ENCODE data around the gene PIGT. TPM values are rescaled to one million over a fixed set of nuclear protein-coding genes. Genes with fewer than 3 reads are reported as not detected.

The PIGT gene
- total RNA-seq, 2 donors from 2014 or later = 45.0 to 59.1 TPM

DNA sequence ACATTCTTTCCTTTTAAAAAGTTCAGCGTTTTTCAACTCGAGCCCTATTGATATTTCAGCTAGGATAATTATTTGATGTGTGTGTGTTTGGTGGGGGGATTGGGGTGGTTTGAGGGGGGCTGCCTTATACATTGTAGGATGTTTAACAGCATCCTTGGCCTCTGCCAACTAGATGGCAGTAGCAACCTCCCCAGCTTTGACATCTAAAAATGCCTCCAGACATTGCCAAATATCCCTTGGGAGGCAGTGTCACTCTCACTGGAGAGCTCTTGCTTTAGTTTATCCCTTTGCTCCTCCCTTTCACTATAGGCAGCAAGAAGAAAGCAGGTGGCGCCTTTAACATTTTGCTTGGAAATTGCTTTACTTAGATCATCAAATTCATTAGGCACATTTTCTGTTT is 23.2 kb upstream of the PIGT start:
- DNase-seq (ENCODE audit: low spot score in 2 of 2) (no peak), ATAC-seq (no peak)
- Mint-ChIP-seq H3K27ac (no peak overlapping the region), H3K36me3 (peaks cover 6 to 11% of the 10 kb centered on the region in 2 donors), H3K9me3 (peaks cover 0 to 4% of the 10 kb centered on the region in 2 donors)

DNA sequence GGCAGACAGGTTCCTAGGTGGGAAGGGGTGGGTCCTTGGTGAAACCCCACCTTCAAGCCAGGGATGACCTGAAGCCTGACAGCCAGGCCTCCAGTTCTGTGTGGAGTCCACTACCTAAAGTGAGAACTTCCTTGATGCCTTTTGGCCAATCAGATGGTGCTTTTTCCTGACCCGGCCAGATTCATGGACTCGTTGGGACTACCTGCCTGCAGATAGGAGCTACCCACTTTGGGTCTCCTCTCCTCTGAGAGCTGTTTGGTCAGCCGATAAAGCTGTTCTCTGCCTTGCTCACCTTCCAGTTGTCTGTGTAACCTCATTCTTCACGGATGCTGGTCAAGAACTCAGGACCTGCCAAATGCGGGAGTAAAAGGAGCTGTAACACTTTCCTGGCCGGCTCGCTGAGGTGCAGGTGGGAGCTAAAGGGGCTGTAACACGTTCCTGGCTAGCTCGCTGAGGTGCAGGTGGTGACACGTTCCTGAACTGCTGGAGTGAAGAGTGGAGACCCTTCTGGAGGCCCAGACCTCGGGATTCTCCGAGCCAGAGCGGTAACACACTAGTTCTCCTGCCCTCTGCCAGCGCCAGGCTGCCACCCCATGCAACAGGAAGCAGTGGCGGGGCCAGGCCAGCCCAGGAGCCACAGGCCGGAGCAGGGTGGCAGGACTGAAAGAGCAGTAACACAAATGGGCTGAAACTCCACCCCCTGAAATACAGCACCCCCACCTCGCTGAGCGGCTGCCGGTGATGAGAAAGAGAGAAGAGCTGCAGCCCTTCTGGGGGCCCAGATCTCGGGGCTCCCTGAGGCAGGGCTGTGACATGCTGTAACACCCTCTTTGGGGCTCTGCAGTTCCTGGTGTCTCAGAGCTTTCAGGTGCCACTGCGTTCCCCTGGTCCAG is 21.5 kb upstream of the PIGT start:
- no peak for DNase-seq (ENCODE audit: low spot score in 2 of 2)
- peaks cover 9 to 11% of the 10 kb centered on the region in 2 donors for H3K36me3 Mint-ChIP-seq
- no peak for ATAC-seq
- H3K9me3 Mint-ChIP-seq = peaks cover 3 to 4% of the 10 kb centered on the region in 2 donors
- no peak overlapping the region for H3K27ac Mint-ChIP-seq

DNA sequence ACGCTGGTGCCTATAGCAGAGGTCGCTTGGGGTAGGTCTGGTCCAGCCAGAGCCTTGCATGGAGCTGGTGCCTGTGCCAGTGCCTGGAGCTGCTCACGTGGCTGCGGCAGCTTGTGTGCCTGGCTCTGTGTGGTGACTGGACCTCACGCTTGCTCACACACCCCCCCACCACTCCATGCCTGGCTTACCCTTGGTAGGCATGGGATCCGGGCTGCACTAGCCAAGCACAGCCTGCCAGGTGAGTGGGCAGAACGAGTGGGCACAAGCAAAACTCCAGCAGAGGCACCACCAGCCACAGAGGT is 20.9 kb upstream of the PIGT start:
- H3K36me3 Mint-ChIP-seq = peaks cover 15 to 17% of the 10 kb centered on the region in 2 donors

DNA sequence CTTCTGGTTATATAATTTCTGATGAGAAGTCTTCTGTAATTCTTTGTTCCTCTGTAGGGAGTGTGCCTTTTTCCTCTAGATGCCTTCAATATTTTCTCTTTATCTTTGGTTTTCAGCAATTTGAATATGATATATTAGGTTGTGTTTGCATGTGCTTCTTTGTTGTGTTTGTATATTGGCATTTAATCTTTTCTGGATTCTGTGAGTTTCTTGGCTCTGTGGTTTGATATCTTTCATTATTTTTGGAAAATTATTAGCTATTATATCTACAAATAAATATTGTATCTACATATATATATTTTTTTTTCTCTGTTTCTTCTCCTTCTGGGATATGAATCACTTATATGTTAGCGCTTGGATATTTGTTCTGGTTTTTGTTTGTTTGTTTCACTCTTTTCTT is 16.9 kb upstream of the PIGT start:
- H3K27ac Mint-ChIP-seq = no peak overlapping the region

More for the DNA sequence above, 20.9 kb upstream of the PIGT start:
- Mint-ChIP-seq H3K9me3 (peaks cover 9 to 10% of the 10 kb centered on the region in 2 donors), H3K27ac (no peak overlapping the region)
- ATAC-seq (no peak), DNase-seq (ENCODE audit: low spot score in 2 of 2) (no peak)

DNA sequence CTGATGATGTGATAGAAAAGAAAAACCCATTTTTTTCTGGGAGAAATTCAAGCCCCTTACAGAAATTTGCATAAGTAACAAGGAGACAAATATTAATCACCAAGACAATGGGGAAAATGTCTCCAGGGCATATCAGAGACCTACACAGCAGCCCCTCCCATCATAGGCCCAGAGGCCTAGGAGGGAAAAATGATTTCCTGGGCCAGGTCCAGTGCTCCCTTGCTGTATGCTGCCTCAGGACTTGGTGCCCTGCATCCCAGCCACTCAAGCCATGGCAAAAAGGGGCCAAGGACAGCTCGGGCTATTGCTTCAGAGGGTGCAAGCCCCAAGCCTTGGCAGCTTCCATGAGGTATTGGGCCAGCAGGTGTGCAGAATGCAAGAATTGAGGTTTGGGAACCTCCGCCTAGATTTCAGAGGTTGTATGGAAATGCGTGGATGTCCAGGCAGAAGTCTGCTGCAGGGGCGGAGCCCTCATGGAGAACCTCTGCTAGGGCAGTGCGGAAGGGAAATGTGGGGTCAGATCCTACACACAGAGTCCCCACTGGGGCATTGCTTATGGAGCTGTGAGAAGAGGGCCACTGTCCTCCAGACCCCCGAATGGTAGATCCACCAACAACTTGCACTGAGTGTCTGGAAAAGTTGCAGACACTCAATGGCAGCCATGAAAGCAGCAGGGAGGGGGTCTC is 15.5 kb upstream of the PIGT start:
- peaks cover 15 to 22% of the 10 kb centered on the region in 2 donors for H3K9me3 Mint-ChIP-seq
- no peak for ATAC-seq
- no peak for DNase-seq (ENCODE audit: low spot score in 2 of 2)
- no peak overlapping the region for H3K27ac Mint-ChIP-seq
- H3K36me3 Mint-ChIP-seq = peaks cover 43 to 52% of the 10 kb centered on the region in 2 donors

More for the DNA sequence above, 16.9 kb upstream of the PIGT start:
- DNase-seq (ENCODE audit: low spot score in 2 of 2) (no peak), ATAC-seq (no peak)
- Mint-ChIP-seq H3K36me3 (peaks cover 44 to 52% of the 10 kb centered on the region in 2 donors), H3K9me3 (peaks cover 15 to 22% of the 10 kb centered on the region in 2 donors)

DNA sequence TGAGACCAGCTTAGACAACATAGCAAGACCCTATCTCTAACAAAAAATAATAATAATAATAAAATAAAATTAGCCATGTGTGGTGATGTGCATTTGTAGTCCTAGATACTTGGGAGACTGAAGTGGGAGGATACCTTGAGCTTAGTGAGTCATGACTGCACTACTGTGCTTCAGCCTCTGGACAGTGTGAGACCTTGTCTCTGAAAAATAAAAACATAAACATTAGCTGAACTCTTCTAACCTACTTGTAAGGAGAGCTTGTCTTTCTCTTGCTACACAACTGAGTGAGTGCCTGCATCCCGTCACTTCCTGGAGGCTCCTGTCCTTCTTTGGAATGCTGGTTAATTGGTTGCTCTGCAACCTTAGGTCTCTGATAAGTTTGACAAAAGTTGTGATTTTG is 13.0 kb upstream of the PIGT start:
- DNase-seq (ENCODE audit: low spot score in 2 of 2) = no peak
- H3K27ac Mint-ChIP-seq = no peak overlapping the region
- ATAC-seq = no peak
- peaks cover 15 to 22% of the 10 kb centered on the region in 2 donors for H3K9me3 Mint-ChIP-seq
- H3K36me3 Mint-ChIP-seq = peaks cover 38 to 46% of the 10 kb centered on the region in 2 donors

DNA sequence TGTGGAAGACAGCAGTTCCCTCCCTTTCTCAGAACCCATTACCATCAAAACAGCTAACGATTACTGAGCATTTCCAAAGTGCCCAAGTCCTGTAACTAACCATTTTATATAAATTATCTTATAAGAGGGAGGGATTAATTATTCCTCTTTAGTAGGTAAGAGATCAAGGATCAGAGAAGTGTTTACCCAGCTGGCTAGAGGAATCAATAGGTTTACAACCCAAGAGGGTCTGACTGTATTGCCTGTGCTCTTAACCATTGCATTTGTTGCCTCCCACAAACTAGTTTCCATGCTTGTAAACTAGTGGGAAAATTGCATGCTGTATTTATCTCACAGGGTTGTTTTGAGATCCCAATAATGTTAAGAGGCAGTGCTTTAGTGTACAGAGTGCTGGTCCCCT is 11.5 kb upstream of the PIGT start:
- Mint-ChIP-seq H3K27ac (no peak overlapping the region), H3K9me3 (peaks cover 12 to 18% of the 10 kb centered on the region in 2 donors), H3K36me3 (peaks cover 35 to 41% of the 10 kb centered on the region in 2 donors)
- DNase-seq (ENCODE audit: low spot score in 2 of 2) (no peak), ATAC-seq (no peak)

DNA sequence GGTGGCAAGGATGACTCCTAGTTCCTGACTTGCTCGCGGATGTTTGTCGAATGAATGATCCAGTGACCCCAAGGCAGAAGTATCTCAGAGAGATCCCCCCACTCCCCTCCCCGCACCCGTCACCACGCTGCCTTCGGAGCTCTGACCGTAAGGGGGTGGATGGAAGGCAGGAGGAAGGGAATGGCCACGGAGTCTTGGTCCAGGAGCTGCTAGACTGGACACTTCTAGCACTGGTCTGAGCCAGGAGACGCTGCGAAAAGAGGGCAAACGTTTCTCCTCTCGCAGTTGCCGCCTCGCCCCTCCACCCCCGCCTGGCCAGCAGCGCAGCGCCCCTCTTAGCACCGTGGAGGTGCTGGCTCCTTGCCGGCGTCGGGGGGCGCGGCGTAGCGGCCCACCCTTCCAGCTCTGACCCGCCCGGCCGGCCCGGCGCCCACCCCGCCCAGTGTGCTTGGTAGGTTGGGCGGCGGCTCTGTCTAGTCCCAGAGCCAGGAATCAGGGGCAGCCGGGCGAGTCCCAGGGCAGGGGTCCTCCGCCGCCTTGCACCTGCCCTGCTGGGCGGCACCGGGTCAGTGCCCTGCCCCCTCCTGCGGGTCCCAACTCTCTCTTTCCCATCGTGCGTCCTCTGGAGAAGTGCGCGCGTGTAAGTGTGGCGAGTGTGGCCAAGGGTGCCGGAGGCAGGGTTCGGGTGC is 10.2 kb upstream of the PIGT start:
- Mint-ChIP-seq H3K27ac (peak overlapping the region in 1 of 2 donors; percentile 44), H3K9me3 (peaks cover under 1 to 11% of the 10 kb centered on the region in 2 donors), H3K36me3 (peaks cover 22 to 28% of the 10 kb centered on the region in 2 donors)
- ATAC-seq (peak; percentile 34 to 60), DNase-seq (ENCODE audit: low spot score in 2 of 2) (no peak)

DNA sequence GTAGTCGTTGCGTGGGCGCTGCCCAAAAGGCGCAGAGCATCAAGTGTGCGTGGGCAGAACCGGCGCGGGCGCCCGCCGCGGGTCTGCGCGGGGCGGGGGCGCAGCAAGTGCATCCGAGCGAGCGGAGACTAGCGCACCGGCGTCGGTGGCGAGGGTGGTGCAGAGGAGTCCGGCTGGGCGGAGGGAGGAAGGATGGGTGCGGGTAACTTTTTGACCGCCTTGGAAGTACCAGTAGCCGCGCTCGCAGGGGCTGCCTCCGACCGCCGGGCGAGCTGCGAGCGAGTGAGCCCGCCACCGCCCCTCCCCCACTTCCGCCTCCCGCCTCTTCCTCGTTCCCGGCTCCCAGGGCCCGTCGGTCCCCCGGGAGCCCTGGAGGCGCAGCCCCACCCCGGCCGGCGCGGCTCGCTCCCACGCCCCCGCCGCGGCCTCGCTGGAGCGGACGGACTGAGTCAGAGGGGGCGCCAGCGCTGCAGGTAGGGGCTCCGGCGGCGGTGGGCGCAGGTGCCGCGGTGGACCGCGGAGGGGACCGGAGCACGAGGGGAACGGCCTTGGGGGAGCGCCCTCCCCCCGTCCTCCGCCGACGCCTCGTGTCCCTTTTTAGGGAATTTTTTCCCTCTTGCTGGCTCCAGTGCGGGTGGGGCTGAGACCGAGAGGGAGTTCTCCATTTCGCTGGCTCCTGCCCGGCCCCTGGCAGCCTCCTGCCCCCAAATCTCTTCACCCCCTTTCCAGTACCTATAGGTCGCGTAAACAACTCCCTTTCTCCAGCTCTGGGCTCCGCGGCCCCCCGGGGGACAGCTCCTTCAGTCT is 9.5 kb upstream of the PIGT start:
- Mint-ChIP-seq H3K9me3 (peaks cover 0 to 7% of the 10 kb centered on the region in 2 donors), H3K27ac (peak overlapping the region in 1 of 2 donors; percentile 92), H3K36me3 (peaks cover 15 to 21% of the 10 kb centered on the region in 2 donors)
- ATAC-seq (peak; percentile 58 to 67), DNase-seq (ENCODE audit: low spot score in 2 of 2) (peak; percentile 50 to 66)

DNA sequence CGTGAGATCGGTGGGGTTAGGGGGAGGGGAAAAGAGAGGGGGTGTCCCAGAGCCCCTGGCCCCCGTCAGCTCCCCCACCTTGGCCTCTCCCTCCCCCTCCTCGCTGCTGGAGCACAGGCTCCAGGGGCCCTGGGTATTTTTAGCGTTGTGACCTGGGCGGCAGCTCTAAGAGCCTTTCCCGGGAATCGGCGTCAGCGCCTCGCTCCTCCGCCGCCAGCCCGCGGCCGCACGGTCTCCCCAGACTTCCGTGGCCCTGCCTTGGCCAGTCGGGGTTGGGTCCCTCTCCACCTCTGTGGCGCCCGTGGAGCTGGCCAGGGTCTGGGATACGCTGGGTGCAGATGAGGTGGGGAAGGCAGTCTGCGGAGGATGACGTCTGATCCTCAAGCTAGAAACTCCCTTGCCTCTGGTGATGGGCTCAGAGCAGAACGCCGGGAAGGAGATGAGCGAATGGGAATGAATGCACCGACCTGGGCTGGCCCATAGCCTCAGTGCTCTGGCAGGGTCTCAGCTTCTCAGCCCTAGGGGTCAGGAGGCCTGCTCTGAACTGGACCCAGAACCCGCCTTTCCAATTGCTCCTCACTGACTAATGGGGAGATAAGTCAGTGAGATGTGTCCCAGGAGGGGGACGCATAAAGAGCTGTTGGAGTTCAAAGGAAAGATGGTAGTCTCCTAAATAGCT is 8.7 kb upstream of the PIGT start:
- no peaks in the 10 kb centered on the region for H3K9me3 Mint-ChIP-seq
- ATAC-seq = peak; percentile 28 to 37
- H3K36me3 Mint-ChIP-seq = peaks cover 7 to 13% of the 10 kb centered on the region in 2 donors
- DNase-seq (ENCODE audit: low spot score in 2 of 2) = no peak
- peak overlapping the region in 1 of 2 donors; percentile 92 for H3K27ac Mint-ChIP-seq

DNA sequence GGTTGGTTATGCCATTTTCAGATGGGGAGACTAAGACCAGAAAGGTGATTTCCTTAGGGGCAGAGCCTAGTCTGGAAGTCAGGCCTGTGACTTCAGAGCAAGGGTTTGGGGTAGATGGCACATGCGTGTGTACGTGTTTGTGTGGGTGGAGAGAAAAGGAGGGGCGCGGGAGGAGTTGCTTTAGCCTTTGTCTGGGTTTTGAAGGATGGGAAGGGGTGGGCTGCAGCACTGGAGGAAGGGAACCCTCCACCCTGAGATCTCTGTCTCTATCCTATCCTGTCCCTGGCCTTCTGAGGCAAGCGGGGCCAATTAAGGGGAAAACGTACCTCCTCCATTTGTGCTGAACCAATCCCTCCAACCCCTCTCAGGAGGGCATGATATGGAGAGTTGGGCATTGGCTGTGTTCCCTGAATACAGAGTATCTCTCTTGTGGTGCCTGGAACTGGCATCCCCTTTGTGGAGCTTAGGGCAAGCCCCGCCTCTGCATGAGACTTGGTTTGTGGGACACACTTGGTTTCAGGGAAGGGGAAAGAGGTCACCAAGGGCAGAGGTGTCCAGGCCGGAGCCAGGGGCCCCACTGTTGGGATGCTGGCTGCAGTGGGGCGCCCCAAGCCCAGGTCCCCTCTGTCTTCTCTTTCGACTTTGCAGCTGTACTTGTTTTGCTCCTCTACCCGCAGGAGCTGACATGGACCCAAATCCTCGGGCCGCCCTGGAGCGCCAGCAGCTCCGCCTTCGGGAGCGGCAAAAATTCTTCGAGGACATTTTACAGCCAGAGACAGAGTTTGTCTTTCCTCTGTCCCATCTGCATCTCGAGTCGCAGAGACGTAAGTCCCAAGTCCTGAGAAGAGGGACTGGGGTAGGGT is 7.9 kb upstream of the PIGT start, which contains the start of gene DBNDD2:
Gene DBNDD2 (plus strand): TSS at position 507 of the 863 bp plus-strand sequence. CDS start 179 bp downstream, at position 686.
- H3K36me3 Mint-ChIP-seq = peaks cover 5 to 6% of the 10 kb centered on the region in 2 donors
- DNase-seq (ENCODE audit: low spot score in 2 of 2) = no peak
- ATAC-seq = peak in 1 of 2 donors; percentile 29
- H3K27ac Mint-ChIP-seq = peak within 1 kb of the TSS in 1 of 2 donors; percentile 92
- no peaks in the 10 kb centered on the region for H3K9me3 Mint-ChIP-seq

DNA sequence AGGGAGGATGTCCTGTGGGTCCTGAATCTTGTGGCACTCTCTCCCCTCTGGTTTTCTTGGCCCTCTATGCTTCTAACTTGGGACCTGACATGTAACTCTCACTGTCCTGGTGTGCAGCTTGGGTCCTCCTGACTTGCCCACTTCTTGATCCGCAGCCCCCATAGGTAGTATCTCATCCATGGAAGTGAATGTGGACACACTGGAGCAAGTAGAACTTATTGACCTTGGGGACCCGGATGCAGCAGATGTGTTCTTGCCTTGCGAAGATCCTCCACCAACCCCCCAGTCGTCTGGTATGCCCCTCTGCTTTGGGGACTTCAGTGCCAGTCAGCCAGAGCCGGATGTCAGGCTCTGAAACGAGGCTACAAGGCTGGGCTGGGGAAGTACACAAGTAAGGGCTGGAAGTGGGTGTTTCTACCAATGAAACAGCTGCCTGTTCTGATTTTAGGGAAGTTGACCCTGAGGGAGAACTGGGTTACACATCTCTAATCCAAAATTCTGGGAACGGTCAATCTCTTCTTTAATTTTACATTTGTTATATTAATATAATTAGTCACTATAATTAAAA is 7.2 kb upstream of the PIGT start:
- DNase-seq (ENCODE audit: low spot score in 2 of 2) (no peak), ATAC-seq (no peak)
- H3K9me3 Mint-ChIP-seq = no peaks in the 10 kb centered on the region
- no peak overlapping the region for H3K27ac Mint-ChIP-seq
- no peaks in the 10 kb centered on the region for H3K36me3 Mint-ChIP-seq

DNA sequence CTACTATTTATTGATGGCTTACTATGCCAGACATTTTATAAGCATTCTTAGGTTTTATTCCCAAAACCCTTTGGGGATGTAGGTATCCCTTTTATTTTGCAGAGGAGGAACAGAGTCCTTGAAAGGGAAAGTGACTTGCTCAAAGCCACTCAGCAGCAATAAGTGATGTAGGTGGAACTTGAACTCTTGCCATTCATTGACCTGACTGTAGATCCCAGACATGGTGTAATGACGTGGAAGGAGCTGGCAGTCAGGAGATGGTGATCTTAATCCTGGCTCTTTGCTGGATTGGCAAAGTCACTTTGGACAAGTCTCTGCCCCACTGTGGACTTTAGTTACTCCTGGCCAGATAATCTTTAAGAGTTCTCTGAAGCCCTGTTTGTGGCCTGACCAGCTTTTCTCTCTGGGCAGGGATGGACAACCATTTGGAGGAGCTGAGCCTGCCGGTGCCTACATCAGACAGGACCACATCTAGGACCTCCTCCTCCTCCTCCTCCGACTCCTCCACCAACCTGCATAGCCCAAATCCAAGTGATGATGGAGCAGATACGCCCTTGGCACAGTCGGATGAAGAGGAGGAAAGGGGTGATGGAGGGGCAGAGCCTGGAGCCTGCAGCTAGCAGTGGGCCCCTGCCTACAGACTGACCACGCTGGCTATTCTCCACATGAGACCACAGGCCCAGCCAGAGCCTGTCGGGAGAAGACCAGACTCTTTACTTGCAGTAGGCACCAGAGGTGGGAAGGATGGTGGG is 6.2 kb upstream of the PIGT start:
- ATAC-seq (no peak), DNase-seq (ENCODE audit: low spot score in 2 of 2) (no peak)
- Mint-ChIP-seq H3K27ac (no peak overlapping the region), H3K36me3 (no peaks in the 10 kb centered on the region), H3K9me3 (no peaks in the 10 kb centered on the region)

DNA sequence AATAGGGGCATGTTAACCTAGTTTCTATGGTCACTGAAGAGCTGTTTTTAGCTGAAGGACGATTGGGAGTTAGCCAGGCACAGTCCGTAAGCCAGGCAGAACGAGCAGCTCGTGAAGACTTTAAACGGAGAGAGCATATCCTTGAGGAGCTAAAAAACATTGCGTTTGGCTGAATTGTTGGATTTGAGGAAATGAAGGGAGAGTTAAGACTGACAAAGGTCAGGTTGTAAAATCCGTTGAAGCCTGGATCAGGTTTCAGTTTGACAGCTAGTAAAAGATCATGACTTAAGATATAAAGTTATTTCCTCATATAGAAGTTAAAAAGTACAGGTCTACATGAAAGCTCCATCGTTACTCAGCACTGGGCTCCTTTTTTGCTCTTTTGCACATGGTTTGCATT is 5.1 kb upstream of the PIGT start:
- no peak for DNase-seq (ENCODE audit: low spot score in 2 of 2)
- no peak for ATAC-seq
- no peak overlapping the region for H3K27ac Mint-ChIP-seq
- no peaks in the 10 kb centered on the region for H3K9me3 Mint-ChIP-seq
- H3K36me3 Mint-ChIP-seq = no peaks in the 10 kb centered on the region

Measured in activated naive CD4-positive, alpha-beta T cell treated with anti-CD3 and anti-CD28 coated beads, Interleukin-2, amount 50 U/mL, for 72 hours (primary cell).